GM18498 (cell line): ENCODE data around the gene HAGH.

Source experiments
- ATAC-seq: cut with Tn5 transposase; IDR thresholded peaks from one replicate; pipeline ENCODE4 v1.9.1; 2021; ENCODE audit warnings: mild to moderate bottlenecking, moderate library complexity; ENCODE audit not compliant: unreplicated experiment

The HAGH gene

DNA sequence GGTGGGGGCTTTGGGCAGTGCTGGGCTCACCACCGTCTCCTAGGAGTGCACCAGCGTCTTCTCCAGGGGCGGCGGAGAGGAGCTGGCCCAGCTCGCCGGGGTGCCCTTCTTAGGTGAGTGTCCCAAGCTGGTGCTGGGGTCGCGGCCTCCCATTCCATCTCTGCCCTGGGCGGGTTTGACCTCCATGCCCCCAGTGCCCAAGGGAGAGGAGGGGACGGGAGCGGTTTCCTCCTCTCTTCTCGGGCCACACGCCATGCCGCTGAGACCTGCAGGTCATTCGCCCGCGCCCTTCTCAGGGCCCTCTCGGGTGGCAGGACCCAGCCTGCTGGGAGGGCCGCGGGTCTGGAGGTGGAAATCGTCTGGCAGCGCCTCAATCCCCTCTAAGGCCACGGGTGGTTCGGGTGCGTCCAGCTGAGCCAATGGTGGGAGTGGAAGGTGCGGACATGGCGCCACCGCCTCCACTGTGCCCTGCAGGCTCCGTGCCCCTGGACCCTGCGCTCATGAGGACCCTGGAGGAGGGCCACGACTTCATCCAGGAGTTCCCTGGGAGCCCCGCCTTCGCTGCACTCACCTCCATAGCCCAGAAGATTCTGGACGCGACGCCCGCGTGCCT, 38.4 kb downstream of the HAGH start:
- ATAC-seq, result no peak

- ATAC-seq, result no peak
Measured at GRCh38 chr16:1787322-1788094, 39.1 kb downstream of the HAGH start.

GRCh38 chr16:1787056-1787321, 39.6 kb downstream of the HAGH start:
- no peak for ATAC-seq

DNA sequence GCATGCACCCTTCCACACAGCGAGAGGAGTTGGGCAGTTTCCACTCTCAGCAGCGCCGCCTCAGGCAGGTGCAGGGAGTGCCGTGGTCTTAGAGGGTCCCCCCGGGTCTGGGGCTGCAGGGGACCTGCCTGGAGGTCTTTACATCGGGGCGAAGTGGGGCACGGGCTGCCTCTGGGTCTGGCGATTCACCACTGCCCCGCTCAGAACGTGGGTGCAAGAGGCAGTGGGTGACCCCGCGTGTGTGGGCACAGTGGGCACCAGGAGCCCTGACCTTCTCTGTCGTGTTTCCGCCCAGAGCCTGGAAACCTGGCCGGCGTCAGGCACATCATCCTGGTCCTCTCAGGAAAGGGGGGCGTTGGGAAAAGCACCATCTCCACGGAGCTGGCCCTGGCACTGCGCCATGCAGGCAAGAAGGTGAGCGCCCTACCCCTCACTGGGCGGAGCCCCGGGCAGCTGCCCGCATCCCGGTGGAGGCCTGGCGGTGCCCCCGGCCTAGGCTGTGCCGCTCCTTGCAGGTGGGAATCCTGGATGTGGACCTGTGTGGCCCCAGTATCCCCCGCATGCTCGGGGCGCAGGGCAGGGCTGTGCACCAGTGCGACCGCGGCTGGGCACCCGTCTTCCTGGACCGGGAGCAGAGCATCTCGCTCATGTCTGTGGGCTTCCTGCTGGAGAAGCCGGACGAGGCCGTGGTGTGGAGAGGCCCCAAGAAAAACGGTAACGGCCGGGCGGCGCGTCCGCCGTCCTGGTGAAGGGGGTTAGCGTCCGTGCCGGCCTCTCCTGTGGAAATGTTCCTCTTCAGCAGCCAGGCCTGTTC, 40.2 kb downstream of the HAGH start:
- ATAC-seq, result no peak

- ATAC-seq, result no peak
Measured at GRCh38 chr16:1785846-1786170, 40.8 kb downstream of the HAGH start.

- no peak for ATAC-seq
Measured at GRCh38 chr16:1784977-1785845, 41.4 kb downstream of the HAGH start.

DNA sequence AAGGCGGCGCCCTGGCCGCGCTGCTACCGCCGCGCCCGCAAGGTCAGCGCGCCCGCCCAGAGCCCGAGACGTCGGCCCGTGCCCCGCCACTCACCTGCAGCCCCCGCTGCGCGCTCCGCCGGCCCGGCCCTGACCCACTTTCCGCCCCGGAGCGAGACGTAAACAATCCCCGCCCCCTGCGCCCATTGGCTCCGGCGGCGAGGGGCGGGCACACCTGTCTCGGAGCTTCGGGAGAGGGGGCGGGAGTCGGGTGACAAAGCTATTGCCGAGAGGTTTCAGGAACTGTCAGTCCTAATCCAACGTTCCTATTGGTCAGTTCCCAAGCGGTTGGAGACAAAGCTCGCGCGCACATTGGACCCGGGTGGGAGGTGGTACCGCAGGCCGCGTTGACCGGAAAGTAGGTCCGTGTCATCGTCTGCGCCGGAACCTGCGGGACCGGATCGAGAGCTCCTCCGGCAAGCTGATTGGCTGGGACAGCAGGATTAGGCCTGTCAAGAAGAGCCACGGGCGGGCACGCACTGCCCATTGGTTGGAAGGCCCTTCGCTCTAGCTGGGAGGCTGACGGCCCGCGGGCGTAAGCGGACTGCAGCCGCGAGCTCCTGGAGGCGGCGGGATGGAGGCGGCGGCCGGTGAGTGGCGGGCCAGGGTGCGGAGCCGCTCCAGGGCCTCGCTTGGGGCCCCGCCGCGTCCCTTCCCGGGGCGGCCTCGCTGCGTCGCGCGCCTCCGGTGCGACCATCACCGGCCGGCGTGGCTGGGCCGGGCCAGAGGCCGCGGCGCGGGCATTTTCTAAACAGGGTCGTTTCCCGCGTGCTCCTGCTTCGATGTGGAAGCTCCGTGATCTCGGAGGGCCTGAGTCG, 44.0 kb downstream of the HAGH start, which contains the start of the genes NUBP2 and SPSB3:
Gene NUBP2, plus strand, starts transcription at position 553 of the 857 bp plus-strand sequence. Its CDS starts 61 bp downstream, at position 614.
Gene SPSB3, minus strand, starts transcription at position 164 of the 857 bp plus-strand sequence. CDS start 1,088 bp downstream, outside the sequence.
- peak; percentile 85 for ATAC-seq

GRCh38 chr16:1781758-1782407, 44.7 kb downstream of the HAGH start:
- peak; percentile 6 for ATAC-seq

DNA sequence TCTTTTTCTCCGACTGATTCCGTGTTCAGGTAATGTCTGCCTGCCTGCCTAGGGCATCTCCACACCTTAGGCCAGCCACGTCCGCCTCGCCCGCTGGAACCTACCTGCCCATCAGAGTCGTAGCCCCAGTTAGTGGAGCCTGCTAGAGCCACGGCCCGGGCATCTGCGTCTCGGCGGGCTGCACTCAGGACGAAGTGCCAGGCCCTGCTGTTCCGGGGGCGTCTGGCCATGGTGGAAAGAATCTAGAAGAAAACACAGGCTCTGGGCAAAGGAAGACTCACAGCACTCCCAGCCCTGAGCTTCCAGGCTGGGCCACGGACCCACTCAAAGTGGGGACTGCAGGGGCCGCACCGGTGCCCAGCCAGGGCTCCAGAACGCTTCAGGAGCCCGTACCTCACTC, 45.4 kb downstream of the HAGH start:
- ATAC-seq, result no peak

DNA sequence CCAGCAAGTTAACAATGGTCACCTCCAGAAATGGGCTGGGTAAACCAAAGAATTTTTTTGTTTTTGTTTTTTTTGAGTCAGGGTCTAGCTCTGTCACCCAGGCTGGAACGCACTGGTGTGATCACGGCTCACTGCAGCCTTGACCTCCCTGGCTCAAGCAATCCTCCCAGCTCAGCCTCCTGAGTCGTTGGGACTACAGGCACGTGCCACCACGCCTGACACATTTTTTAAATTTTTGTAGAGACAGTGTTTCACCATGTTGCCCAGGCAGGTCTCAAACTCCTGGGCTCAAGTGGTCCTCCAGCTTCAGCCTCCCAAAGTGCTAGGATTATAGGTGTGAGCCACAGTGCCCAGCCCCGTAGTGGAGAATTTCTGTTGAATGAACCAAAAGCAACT, 46.0 kb downstream of the HAGH start:
- no peak for ATAC-seq

DNA sequence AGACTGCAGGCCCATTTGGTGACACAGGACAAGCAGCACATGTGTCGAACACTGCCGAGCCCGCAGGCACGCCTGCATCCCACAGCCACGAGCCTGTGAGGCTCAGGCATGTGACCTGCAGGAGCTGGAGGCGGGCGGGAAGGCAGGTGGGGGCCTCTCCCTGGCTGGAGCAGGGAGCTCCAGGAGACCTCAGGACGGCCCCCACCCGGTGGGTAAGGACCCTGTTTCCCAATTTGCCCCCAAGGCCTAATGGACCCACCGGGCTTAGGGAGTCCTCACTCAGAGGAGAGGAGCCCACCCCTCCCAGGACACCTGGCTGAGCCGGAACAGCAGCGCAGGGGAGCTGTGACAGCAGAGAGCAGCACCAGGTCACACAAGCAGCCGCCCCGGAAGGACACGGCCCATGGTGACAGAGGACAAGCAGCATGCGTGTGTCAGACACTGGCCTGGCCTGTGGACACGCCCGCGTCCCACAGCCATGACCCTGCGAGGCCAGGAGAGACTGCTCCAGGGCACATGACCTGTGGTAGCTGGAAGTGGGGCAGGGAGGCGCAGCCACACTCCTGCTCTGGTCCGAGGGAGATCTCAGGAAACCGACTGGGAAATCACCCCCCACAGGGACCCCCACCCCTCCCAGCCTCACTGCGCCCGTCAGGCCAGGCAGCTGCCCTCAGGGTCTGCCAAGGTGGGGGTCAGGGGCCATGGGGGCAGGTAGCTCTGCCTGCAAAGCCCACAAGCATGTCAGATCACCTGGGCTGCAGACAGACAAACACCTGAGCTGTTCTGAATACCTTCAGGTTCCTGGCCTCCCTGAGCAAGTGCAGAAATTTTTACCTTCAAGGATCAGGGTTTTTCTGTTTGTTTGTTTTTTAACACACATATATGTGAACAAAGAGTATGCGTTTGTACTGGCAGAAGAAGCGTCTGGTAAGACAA, 46.6 kb downstream of the HAGH start:
- ATAC-seq, result no peak

GRCh38 chr16:1779234-1779701, 47.4 kb downstream of the HAGH start:
- ATAC-seq, result no peak

DNA sequence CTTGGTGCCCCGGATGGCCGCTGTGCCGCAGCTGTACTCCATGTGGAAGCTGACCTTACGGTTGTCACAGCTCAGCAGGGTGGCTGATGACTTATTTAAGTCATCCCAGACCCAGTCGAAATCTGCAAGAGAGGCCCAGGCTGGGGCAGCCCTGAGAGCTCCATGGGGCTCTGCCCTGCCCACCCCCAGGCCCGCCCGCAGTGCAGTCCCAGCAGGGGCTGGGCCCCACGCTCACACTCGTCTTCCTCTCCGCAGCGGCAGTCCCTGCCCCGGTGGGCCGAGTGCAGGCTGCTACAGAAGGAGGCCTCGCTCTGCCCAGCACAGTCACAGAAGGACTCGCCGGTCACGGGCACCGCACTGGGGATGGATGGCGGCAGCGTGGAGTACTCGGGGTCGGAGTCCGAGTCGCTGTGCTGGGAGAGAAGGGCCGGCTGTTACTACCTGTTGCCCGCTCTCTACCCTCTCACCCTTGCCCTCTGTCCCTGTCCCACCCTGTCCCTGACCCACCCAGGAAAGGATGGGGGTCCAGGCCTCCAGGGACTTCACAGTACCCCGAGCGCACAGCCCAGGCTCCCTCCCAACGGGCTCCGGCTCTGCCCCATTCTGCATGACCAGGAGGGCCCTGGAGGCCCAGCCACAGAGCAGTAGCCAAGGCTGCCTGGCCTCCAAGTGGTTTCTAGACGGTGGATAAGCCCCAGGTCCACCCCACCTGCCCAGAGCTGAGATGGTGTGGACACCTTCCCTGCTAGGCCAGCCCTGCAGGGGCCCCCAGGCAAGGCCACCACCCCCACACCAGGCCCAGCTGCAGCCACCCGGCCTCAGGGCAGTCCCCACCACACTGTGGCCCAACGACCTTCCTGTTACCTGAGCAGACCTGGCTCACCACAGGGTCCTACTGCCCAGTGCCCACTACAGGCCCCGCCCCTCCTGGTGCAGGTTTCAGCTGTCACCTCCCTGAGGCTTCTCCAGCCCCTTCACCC, 48.1 kb downstream of the HAGH start:
- ATAC-seq, result no peak

- ATAC-seq, result no peak
Measured at GRCh38 chr16:1777375-1778199, 49.0 kb downstream of the HAGH start.

DNA sequence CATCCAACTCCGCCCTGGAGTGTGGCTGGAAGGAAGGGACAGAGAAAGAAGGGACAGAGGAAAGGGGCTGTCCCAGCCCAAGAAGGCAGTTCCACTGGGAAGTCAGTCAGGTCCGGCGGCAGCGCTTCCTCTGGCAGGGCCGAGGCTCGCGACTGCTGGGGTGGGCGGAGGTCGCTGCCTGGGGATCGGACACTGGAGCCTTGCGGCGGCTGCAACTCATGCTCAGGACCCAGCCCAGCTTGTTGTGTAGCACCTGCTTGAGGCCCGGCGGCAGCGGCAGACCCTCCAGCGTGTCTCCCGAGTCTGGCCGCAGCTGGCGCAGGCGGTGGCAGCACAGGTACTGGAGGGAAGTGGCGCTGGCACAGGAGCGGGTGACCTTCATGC, 49.6 kb downstream of the HAGH start:
- no peak for ATAC-seq

DNA sequence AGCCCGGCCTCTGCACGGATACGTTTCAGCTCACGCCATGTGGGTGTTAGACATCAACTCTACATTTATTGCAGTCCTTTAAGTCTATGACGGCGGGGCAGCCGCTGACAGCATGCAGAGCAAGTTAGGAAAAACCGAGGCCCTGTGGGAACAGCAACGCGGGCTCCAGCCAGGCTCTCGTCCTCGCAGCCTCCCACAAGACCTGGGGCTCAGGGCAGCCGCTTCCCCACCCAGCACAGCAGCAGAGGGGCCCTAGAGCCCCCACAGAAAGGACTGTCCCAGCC, 50.0 kb downstream of the HAGH start:
- ATAC-seq, result no peak
